HG03097 (cell line): ENCODE data around the gene TUBB1.

Source experiments
- ATAC-seq: cut with Tn5 transposase; IDR thresholded peaks from one replicate; pipeline ENCODE4 v1.9.1; 2021; ENCODE audit not compliant: unreplicated experiment, low FRiP score

Gene TUBB1

GRCh38 chr20:58988565-58988882, 30.7 kb upstream of the TUBB1 start:
- ATAC-seq, result no peak

- no peak for ATAC-seq
These were observed 30.0 kb upstream of the TUBB1 start for GRCh38 chr20:58989196-58989595.

GRCh38 chr20:58990651-58991445, 28.4 kb upstream of the TUBB1 start:
- ATAC-seq, result no peak

- ATAC-seq, result no peak
These were observed 27.5 kb upstream of the TUBB1 start for GRCh38 chr20:58991715-58992114.

GRCh38 chr20:58992911-58993310, 26.3 kb upstream of the TUBB1 start:
- ATAC-seq, result no peak

- no peak for ATAC-seq
These were observed 25.6 kb upstream of the TUBB1 start for GRCh38 chr20:58993332-58994248.

- ATAC-seq, result no peak
These were observed 24.7 kb upstream of the TUBB1 start for GRCh38 chr20:58994390-58995159.

GRCh38 chr20:58995461-58996225, 23.6 kb upstream of the TUBB1 start:
- no peak for ATAC-seq

- no peak for ATAC-seq
These were observed 23.0 kb upstream of the TUBB1 start for GRCh38 chr20:58996226-58996611.

GRCh38 chr20:58997141-58997770, 22.0 kb upstream of the TUBB1 start:
- no peak for ATAC-seq

GRCh38 chr20:58998656-58999055, 20.6 kb upstream of the TUBB1 start:
- ATAC-seq, result no peak

GRCh38 chr20:59000326-59000725, 18.9 kb upstream of the TUBB1 start:
- no peak for ATAC-seq

GRCh38 chr20:59001068-59001448, 18.2 kb upstream of the TUBB1 start:
- ATAC-seq, result no peak

GRCh38 chr20:59001449-59002171, 17.6 kb upstream of the TUBB1 start:
- no peak for ATAC-seq

GRCh38 chr20:59002388-59002787, 16.8 kb upstream of the TUBB1 start:
- ATAC-seq, result no peak

GRCh38 chr20:59002874-59003399, 16.3 kb upstream of the TUBB1 start:
- no peak for ATAC-seq

GRCh38 chr20:59003836-59004492, 15.3 kb upstream of the TUBB1 start:
- no peak for ATAC-seq

GRCh38 chr20:59004493-59004762, 14.8 kb upstream of the TUBB1 start:
- ATAC-seq, result no peak
